GM18499 (cell line): ENCODE results near the gene BBX.
A peak's percentile ranks its signal among the peaks of the same experiment; 100 is the strongest.
"Not testable (repeated sequence)": the region's sequence is repeated elsewhere in the genome, so short reads cannot be mapped to it uniquely, and the experiment has no call there.

Source experiments
- ATAC-seq: cut with Tn5 transposase; IDR thresholded peaks from one replicate; pipeline ENCODE4 v1.9.1; 2021; ENCODE audit warnings: moderate number of reproducible peaks; ENCODE audit not compliant: insufficient read depth, unreplicated experiment

BBX gene

GRCh38 chr3:107825556-107825955 is 302.8 kb downstream of the BBX start:
- no peak for ATAC-seq

GRCh38 chr3:107826727-107827126 is 304.0 kb downstream of the BBX start:
- ATAC-seq = no peak

- no peak for ATAC-seq
These were observed 306.4 kb downstream of the BBX start for GRCh38 chr3:107829185-107829584.

- ATAC-seq = no peak
These were observed 308.8 kb downstream of the BBX start for GRCh38 chr3:107831590-107831989.

- ATAC-seq = no peak
These were observed 310.3 kb downstream of the BBX start for GRCh38 chr3:107833043-107833442.

GRCh38 chr3:107833722-107834416 is 311.1 kb downstream of the BBX start:
- no peak for ATAC-seq

GRCh38 chr3:107835001-107835400 is 312.2 kb downstream of the BBX start:
- ATAC-seq = not testable (repeated sequence)

- no peak for ATAC-seq
These were observed 315.3 kb downstream of the BBX start for GRCh38 chr3:107837895-107838612.

- ATAC-seq = no peak
These were observed 319.1 kb downstream of the BBX start for GRCh38 chr3:107841831-107842230.

- no peak for ATAC-seq
These were observed 320.2 kb downstream of the BBX start for GRCh38 chr3:107842940-107843339.

- no peak for ATAC-seq
These were observed 322.9 kb downstream of the BBX start for GRCh38 chr3:107845380-107846278.

- no peak for ATAC-seq
These were observed 323.6 kb downstream of the BBX start for GRCh38 chr3:107846279-107846852.

- no peak for ATAC-seq
These were observed 325.0 kb downstream of the BBX start for GRCh38 chr3:107847791-107848190.

- ATAC-seq = no peak
These were observed 325.7 kb downstream of the BBX start for GRCh38 chr3:107848351-107848915.

- peak; percentile 75 for ATAC-seq
These were observed 327.9 kb downstream of the BBX start for GRCh38 chr3:107850681-107851080.

- ATAC-seq = no peak
These were observed 331.1 kb downstream of the BBX start for GRCh38 chr3:107853821-107854220.

GRCh38 chr3:107854733-107855132 is 332.0 kb downstream of the BBX start:
- ATAC-seq = no peak

GRCh38 chr3:107855710-107856109 is 332.9 kb downstream of the BBX start:
- ATAC-seq = peak; percentile 69

- no peak for ATAC-seq
These were observed 335.1 kb downstream of the BBX start for GRCh38 chr3:107857854-107858253.

GRCh38 chr3:107858876-107859275 is 336.1 kb downstream of the BBX start:
- ATAC-seq = no peak
